HepG2 (cell line): ENCODE data around the gene P3H4. TPM values are rescaled to one million over a fixed set of nuclear protein-coding genes. Genes with fewer than 3 reads are reported as not detected.

ENCODE experiments used
- CBX2 ChIP-seq, 2 experiments: fragments of 200-600 bp in 1 of 2; sonication (generic); formaldehyde crosslinking in 1 of 2; IDR thresholded peaks; 2 replicates each; pipeline versions ENCODE4 v1.7.0 to v1.8.1; 2018 to 2022; ENCODE audit warnings: low read depth in 2 of 2, low read length in 1 of 2, mild to moderate bottlenecking in 1 of 2, missing genetic modification reagents in 1 of 2
- DMAP1 ChIP-seq: IDR thresholded peaks from 2 replicates; pipeline ENCODE4 v1.6.1; 2016
- KAT2B ChIP-seq: fragments of 150-350 bp; IDR thresholded peaks from 2 replicates; pipeline ENCODE4 v1.6.1; 2014; ENCODE audit warnings: low read depth, low read length, borderline replicate concordance
- KDM1A ChIP-seq: IDR thresholded peaks from 2 replicates; pipeline ENCODE4 v1.6.1; 2016; ENCODE audit warnings: missing compliant biosample characterization
- KMT2A ChIP-seq: sonication (generic); formaldehyde crosslinking; IDR thresholded peaks from 2 replicates; pipeline ENCODE4 v1.4.0; 2020; ENCODE audit warnings: missing genetic modification reagents
- MEIS2 ChIP-seq: sonication (generic); formaldehyde crosslinking; IDR thresholded peaks from 2 replicates; pipeline ENCODE4 v1.9.0; 2021; ENCODE audit warnings: mild to moderate bottlenecking, missing genetic modification reagents
- NFKBIZ ChIP-seq: IDR thresholded peaks from 2 replicates; pipeline ENCODE4 v1.6.1; 2018; ENCODE audit warnings: missing genetic modification reagents, missing compliant biosample characterization
- NR3C1 ChIP-seq: sonication (generic); formaldehyde crosslinking; IDR thresholded peaks from 2 replicates; pipeline ENCODE4 v1.4.0; 2020; ENCODE audit warnings: missing genetic modification reagents
- PHF20 ChIP-seq: sonication (generic); formaldehyde crosslinking; IDR thresholded peaks from 2 replicates; pipeline ENCODE4 v1.5.0; 2020; ENCODE audit warnings: mild to moderate bottlenecking, missing genetic modification reagents
- RAD21 ChIP-seq: fragments of 450-650 bp; formaldehyde crosslinking; IDR thresholded peaks from 2 replicates; pipeline ENCODE4 v1.5.0; 2020; ENCODE audit warnings: mild to moderate bottlenecking
- SRSF4 ChIP-seq: fragments of 200-400 bp; formaldehyde crosslinking; IDR thresholded peaks from one replicate; pipeline ENCODE4 v1.6.1; 2018; ENCODE audit warnings: mild to moderate bottlenecking, low read depth, low read length, moderate library complexity; ENCODE audit not compliant: poor library complexity, severe bottlenecking
- TBP ChIP-seq: sonication (generic); formaldehyde crosslinking; IDR thresholded peaks from 2 replicates; pipeline ENCODE4 v1.5.0; 2020; ENCODE audit warnings: missing genetic modification reagents
- XBP1 ChIP-seq: sonication (generic); formaldehyde crosslinking; IDR thresholded peaks from 2 replicates; pipeline ENCODE4 v1.5.0; 2020; ENCODE audit warnings: missing genetic modification reagents
- ZBTB42 ChIP-seq: sonication (generic); formaldehyde crosslinking; IDR thresholded peaks from 2 replicates; pipeline ENCODE4 v1.5.0; 2020; ENCODE audit warnings: mild to moderate bottlenecking, missing genetic modification reagents
- ZFP62 ChIP-seq: sonication (generic); formaldehyde crosslinking; IDR thresholded peaks from 2 replicates; pipeline ENCODE4 v1.4.0; 2020; ENCODE audit warnings: missing genetic modification reagents
- ZNF3 ChIP-seq: IDR thresholded peaks from 2 replicates; pipeline ENCODE4 v1.7.0; 2017; ENCODE audit warnings: inconsistent platforms
- ZNF576 ChIP-seq: sonication (generic); formaldehyde crosslinking; IDR thresholded peaks from 2 replicates; pipeline ENCODE4 v1.4.0; 2020; ENCODE audit warnings: mild to moderate bottlenecking, missing genetic modification reagents
- ZNF678 ChIP-seq: sonication (generic); formaldehyde crosslinking; IDR thresholded peaks from 2 replicates; pipeline ENCODE4 v1.4.0; 2020; ENCODE audit warnings: mild to moderate bottlenecking, missing genetic modification reagents
- ZNF775 ChIP-seq: sonication (generic); formaldehyde crosslinking; IDR thresholded peaks from 2 replicates; pipeline ENCODE4 v1.4.0; 2020; ENCODE audit warnings: missing genetic modification reagents, mild to moderate bottlenecking, moderate library complexity, borderline replicate concordance
- ZNF780A ChIP-seq: sonication (generic); formaldehyde crosslinking; IDR thresholded peaks from 2 replicates; pipeline ENCODE4 v1.8.0; 2022; ENCODE audit warnings: mild to moderate bottlenecking, missing genetic modification reagents, moderate library complexity
- polyA plus RNA-seq, 8 experiments: library from polyadenylated mRNA; depleted of rRNA in 3 of 8; stranded (reverse) in 7 of 8; unstranded in 1 of 8; fragments of >200 nt; fragmentation: Illumina TruSeq in 4 of 8; extraction: Trizol in 4 of 8; gene quantifications; 2 replicates each; pipeline versions ENCODE4 v1.2.1 to v1.2.3, GENCODE V29; 2011 to 2016; ENCODE audit warnings: low read depth in 4 of 8, missing spikeins in 1 of 8, mixed read lengths in 1 of 8; ENCODE audit not compliant: insufficient read depth in 1 of 8
- total RNA-seq, 5 experiments: library from RNA; depleted of rRNA; stranded (reverse); fragments of >200 nt; fragmentation: Illumina TruSeq; extraction: Trizol; gene quantifications; 2 replicates each; pipeline ENCODE4 v1.2.3, GENCODE V29; 2016; ENCODE audit warnings: low read depth in 1 of 5
- TF ChIP-seq, protein P1 (sequence below): sonication (generic); formaldehyde crosslinking; IDR thresholded peaks from 2 replicates; pipeline ENCODE4 v1.5.1; 2020; ENCODE audit warnings: mild to moderate bottlenecking, missing genetic modification reagents, moderate library complexity
- TF ChIP-seq, protein P2 (sequence below): sonication (generic); formaldehyde crosslinking; conservative IDR thresholded peaks from 2 replicates; pipeline ENCODE4 v1.8.1; 2023; ENCODE audit warnings: missing genetic modification reagents

The P3H4 gene
- total and polyA plus RNA-seq, 2 of the 13 experiments (the other 11 are each of a cell fraction or from before 2014, with no cell fraction given): 37.1 to 50.6 TPM

DNA sequence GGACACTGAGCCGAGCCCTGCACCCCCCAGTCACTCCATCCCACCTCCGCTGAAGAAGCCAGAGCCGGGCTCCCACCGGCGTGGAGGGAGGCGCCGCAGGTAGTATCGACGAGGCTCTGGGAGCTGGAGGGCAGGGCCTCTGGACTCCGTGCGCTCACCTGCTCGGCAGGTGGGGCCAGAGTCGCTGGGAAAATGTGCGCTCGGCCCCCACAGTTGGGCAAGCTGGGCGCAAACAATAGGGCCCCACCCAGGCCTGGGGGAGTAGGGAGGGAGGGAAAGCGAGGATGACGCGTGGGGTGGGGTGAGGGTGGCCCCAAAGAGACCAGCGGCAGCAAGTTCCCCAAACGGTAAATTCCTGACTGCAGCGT lies 25.9 kb downstream of the P3H4 start (continued):
- TF ChIP-seq ZNF576: no peak; the same call in 1 of the 2 replicates
- TF ChIP-seq ZNF780A: no peak
- TF ChIP-seq TBP: no peak
- no peak for TF ChIP-seq NFKBIZ (CRISPR knock-in tag)
- no peak for TF ChIP-seq ZFP62 (CRISPR knock-in tag)
- TF ChIP-seq, protein P1, sequence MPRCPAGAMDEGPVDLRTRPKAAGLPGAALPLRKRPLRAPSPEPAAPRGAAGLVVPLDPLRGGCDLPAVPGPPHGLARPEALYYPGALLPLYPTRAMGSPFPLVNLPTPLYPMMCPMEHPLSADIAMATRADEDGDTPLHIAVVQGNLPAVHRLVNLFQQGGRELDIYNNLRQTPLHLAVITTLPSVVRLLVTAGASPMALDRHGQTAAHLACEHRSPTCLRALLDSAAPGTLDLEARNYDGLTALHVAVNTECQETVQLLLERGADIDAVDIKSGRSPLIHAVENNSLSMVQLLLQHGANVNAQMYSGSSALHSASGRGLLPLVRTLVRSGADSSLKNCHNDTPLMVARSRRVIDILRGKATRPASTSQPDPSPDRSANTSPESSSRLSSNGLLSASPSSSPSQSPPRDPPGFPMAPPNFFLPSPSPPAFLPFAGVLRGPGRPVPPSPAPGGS (CRISPR knock-in tag): no peak
- no peak for TF ChIP-seq ZBTB42
- TF ChIP-seq, protein P2, sequence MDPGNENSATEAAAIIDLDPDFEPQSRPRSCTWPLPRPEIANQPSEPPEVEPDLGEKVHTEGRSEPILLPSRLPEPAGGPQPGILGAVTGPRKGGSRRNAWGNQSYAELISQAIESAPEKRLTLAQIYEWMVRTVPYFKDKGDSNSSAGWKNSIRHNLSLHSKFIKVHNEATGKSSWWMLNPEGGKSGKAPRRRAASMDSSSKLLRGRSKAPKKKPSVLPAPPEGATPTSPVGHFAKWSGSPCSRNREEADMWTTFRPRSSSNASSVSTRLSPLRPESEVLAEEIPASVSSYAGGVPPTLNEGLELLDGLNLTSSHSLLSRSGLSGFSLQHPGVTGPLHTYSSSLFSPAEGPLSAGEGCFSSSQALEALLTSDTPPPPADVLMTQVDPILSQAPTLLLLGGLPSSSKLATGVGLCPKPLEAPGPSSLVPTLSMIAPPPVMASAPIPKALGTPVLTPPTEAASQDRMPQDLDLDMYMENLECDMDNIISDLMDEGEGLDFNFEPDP (CRISPR knock-in tag): no peak
- no peak for TF ChIP-seq NR3C1 (CRISPR knock-in tag)
- no peak for TF ChIP-seq PHF20
- TF ChIP-seq RAD21 (CRISPR knock-in tag): no peak
- no peak for TF ChIP-seq XBP1 (CRISPR knock-in tag)
- no peak; the same call in 1 of the 2 replicates for TF ChIP-seq MEIS2 (CRISPR knock-in tag)
- no peak for TF ChIP-seq ZNF678 (CRISPR knock-in tag)
- TF ChIP-seq ZNF775: no peak
- no peak for TF ChIP-seq KMT2A (CRISPR knock-in tag)
- TF ChIP-seq DMAP1 (CRISPR knock-in tag): no peak
- no peak for TF ChIP-seq KAT2B
- no peak for TF ChIP-seq CBX2 (IDR thresholded peaks at IDR 0.05; ENCODE audit: low read depth, low read length)
- no peak for TF ChIP-seq CBX2 (CRISPR knock-in tag; IDR thresholded peaks at IDR 0.05; ENCODE audit: low read depth)
- TF ChIP-seq ZNF3 (CRISPR knock-in tag): no peak
- TF ChIP-seq KDM1A: no peak
- TF ChIP-seq SRSF4: no peak
